SK-N-SH (cell line): ENCODE data around the gene SAXO2. TPM values are rescaled to one million over a fixed set of nuclear protein-coding genes. Genes with fewer than 3 reads are reported as not detected.
"Not testable (repeated sequence)": the region's sequence is repeated elsewhere in the genome, so short reads cannot be mapped to it uniquely, and the experiment has no call there.

ENCODE experiments used
- CTCF ChIA-PET: fragments of 300-600, 350-600 bp; formaldehyde crosslinking; extraction: SDS; loops from one replicate; lab custom pipeline; 2021; lab: Yijun Ruan, JAX
- POLR2A ChIA-PET: fragments of 350-600 bp; sonication (Branson Sonifier 250); formaldehyde crosslinking; extraction: SDS; loops from one replicate; lab custom pipeline; 2020; ENCODE audit warnings: antibody characterized with exemption, inconsistent platforms; lab: Yijun Ruan, JAX
- DNase-seq: peaks from one replicate; pipeline ENCODE4 v3.0.0; 2012
- H2AFZ ChIP-seq: fragments of 200-600 bp; sonication (generic); 2 replicates; pipeline ENCODE4 v1.8.1; 2016; ENCODE audit warnings: antibody characterized with exemption, mild to moderate bottlenecking, low read depth
- H3F3A ChIP-seq: fragments of 200-600 bp; sonication (generic); replicated peaks from 2 replicates; pipeline ENCODE3; 2016; ENCODE audit warnings: antibody characterized with exemption, mild to moderate bottlenecking; ENCODE audit not compliant: insufficient read depth
- H3K27ac ChIP-seq, 2 experiments: fragments of 200-500 bp in 1 of 2; fragments of 200-600 bp in 1 of 2; sonication (Bioruptor generic) in 1 of 2; sonication (generic), shearing (Covaris generic) in 1 of 2; 2 replicates each; pipeline versions ENCODE4 v1.5.1 to v1.6.1; 2014 to 2016; ENCODE audit warnings: low read depth in 2 of 2, inconsistent platforms in 1 of 2, low read length in 1 of 2, mild to moderate bottlenecking in 1 of 2, mixed read lengths in 1 of 2
- H3K27me3 ChIP-seq: fragments of 200-600 bp; sonication (generic), shearing (Covaris generic); 2 replicates; pipeline ENCODE4 v1.6.1; 2016; ENCODE audit warnings: mixed run types; ENCODE audit not compliant: insufficient read depth
- H3K36me3 ChIP-seq, 2 experiments: fragments of 200-500 bp in 1 of 2; fragments of 200-600 bp in 1 of 2; sonication (Bioruptor generic) in 1 of 2; sonication (generic) in 1 of 2; replicated peaks in 1 of 2; 2 replicates each; pipeline versions ENCODE3 to v1.5.1; 2014 to 2016; ENCODE audit warnings: low read length in 1 of 2, mild to moderate bottlenecking in 1 of 2; ENCODE audit not compliant: insufficient read depth in 2 of 2, control insufficient read depth in 1 of 2
- H3K4me1 ChIP-seq, 2 experiments: fragments of 200-500 bp in 1 of 2; fragments of 200-600 bp in 1 of 2; sonication (Bioruptor generic) in 1 of 2; sonication (generic), shearing (Covaris generic) in 1 of 2; 2 replicates each; pipeline versions ENCODE4 v1.5.1 to v1.6.1; 2014 to 2016; ENCODE audit warnings: low read depth in 1 of 2, low read length in 1 of 2, mixed run types in 1 of 2; ENCODE audit not compliant: insufficient read depth in 2 of 2, control insufficient read depth in 1 of 2
- H3K4me2 ChIP-seq: fragments of 200-600 bp; sonication (generic), shearing (Covaris generic); 2 replicates; pipeline ENCODE4 v1.6.1; 2017; ENCODE audit warnings: mixed run types
- H3K4me3 ChIP-seq, 2 experiments: fragments of 200-500 bp in 1 of 2; fragments of 200-600 bp in 1 of 2; sonication (Bioruptor generic) in 1 of 2; sonication (generic), shearing (Covaris generic) in 1 of 2; 2 replicates each; pipeline versions ENCODE4 v1.5.1 to v1.8.1; 2014 to 2016; ENCODE audit warnings: low read depth in 2 of 2, inconsistent platforms in 1 of 2, low read length in 1 of 2, mild to moderate bottlenecking in 1 of 2, mixed read lengths in 1 of 2, moderate library complexity in 1 of 2
- H3K79me2 ChIP-seq: fragments of 200-600 bp; sonication (generic); 2 replicates; pipeline ENCODE4 v1.8.1; 2017; ENCODE audit warnings: mild to moderate bottlenecking; ENCODE audit not compliant: insufficient read depth
- H3K9ac ChIP-seq: fragments of 200-600 bp; sonication (generic); 2 replicates; pipeline ENCODE4 v1.6.1; 2017; ENCODE audit warnings: mixed run types
- H3K9me2 ChIP-seq: fragments of 200-600 bp; sonication (generic); 2 replicates; pipeline ENCODE4 v1.6.1; 2017; ENCODE audit warnings: mixed run types
- H3K9me3 ChIP-seq: fragments of 200-600 bp; sonication (generic); 2 replicates; pipeline ENCODE4 v1.6.1; 2017; ENCODE audit warnings: mixed run types, mild to moderate bottlenecking, moderate library complexity
- H4K20me1 ChIP-seq: fragments of 200-600 bp; sonication (generic); 2 replicates; pipeline ENCODE4 v1.6.1; 2017; ENCODE audit warnings: mild to moderate bottlenecking, mixed run types; ENCODE audit not compliant: insufficient read depth
- CHD2 ChIP-seq: fragments of 150-350 bp; IDR thresholded peaks from 2 replicates; pipeline ENCODE4 v1.6.1; 2018; ENCODE audit warnings: low read length; ENCODE audit not compliant: partially characterized antibody
- CTCF ChIP-seq: fragments of 200-600 bp; sonication (generic); IDR thresholded peaks from 2 replicates; pipeline ENCODE4 v1.6.1; 2017; ENCODE audit warnings: antibody characterized with exemption, mild to moderate bottlenecking, moderate library complexity
- ELF1 ChIP-seq: IDR thresholded peaks from 2 replicates; pipeline ENCODE4 v1.4.0; 2012
- FOXJ3 ChIP-seq: sonication (generic); formaldehyde crosslinking; IDR thresholded peaks from 2 replicates; pipeline ENCODE4 v1.5.1; 2020; ENCODE audit warnings: mild to moderate bottlenecking, missing genetic modification reagents
- MAX ChIP-seq: IDR thresholded peaks from 2 replicates; pipeline ENCODE4 v1.4.0; 2012; ENCODE audit warnings: low read depth
- NFIC ChIP-seq: IDR thresholded peaks from 2 replicates; pipeline ENCODE4 v1.4.0; 2012; ENCODE audit warnings: borderline replicate concordance
- RAD21 ChIP-seq: IDR thresholded peaks from 2 replicates; pipeline ENCODE4 v1.6.1; 2012; ENCODE audit warnings: mild to moderate bottlenecking, low read length
- SMC3 ChIP-seq: IDR thresholded peaks from 2 replicates; pipeline ENCODE4 v1.6.1; 2012; ENCODE audit warnings: low read depth, low read length, improper control_type of control experiment
- TCF12 ChIP-seq: IDR thresholded peaks from 2 replicates; pipeline ENCODE4 v1.4.0; 2012
- USF1 ChIP-seq: IDR thresholded peaks from 2 replicates; pipeline ENCODE4 v1.4.0; 2012; ENCODE audit warnings: low read depth, borderline replicate concordance
- USF2 ChIP-seq: fragments of 150-350 bp; IDR thresholded peaks from 2 replicates; pipeline ENCODE4 v1.6.1; 2017; ENCODE audit warnings: antibody characterized with exemption, low read length, low read depth, borderline replicate concordance
- YY1 ChIP-seq: IDR thresholded peaks from 2 replicates; pipeline ENCODE4 v1.4.0; 2012; ENCODE audit warnings: low read depth, mild to moderate bottlenecking
- ZBTB33 ChIP-seq: IDR thresholded peaks from 2 replicates; pipeline ENCODE4 v1.4.0; 2012; ENCODE audit warnings: low read depth, borderline replicate concordance
- WGBS: methylation state at CpG from one replicate; pipeline ENCODE4 v1.1.6; 2017; ENCODE audit warnings: low lambda C conversion rate; 5-methylcytosine and 5-hydroxymethylcytosine counted together
- polyA plus RNA-seq, 3 experiments: library from polyadenylated mRNA; depleted of rRNA; stranded (reverse); fragments of >200 nt; gene quantifications; 2 replicates each; pipeline ENCODE4 v1.2.3, GENCODE V29; 2012

SAXO2 gene
- polyA plus RNA-seq, 1 of the 3 experiments (the other 2 are of a cell fraction) = 2.8 TPM

GRCh38 chr15:82248261-82248660 is 14.4 kb upstream of the SAXO2 start:
- CTCF ChIA-PET, H3K27me3 ChIP-seq, H3F3A ChIP-seq, DNase-seq, H4K20me1 ChIP-seq, H3K4me3 ChIP-seq, H3K9me2 ChIP-seq, H3K9me3 ChIP-seq, H3K4me2 ChIP-seq, H3K4me1 ChIP-seq, H3K79me2 ChIP-seq, H2AFZ ChIP-seq, H3K9ac ChIP-seq, POLR2A ChIA-PET: not testable (repeated sequence)
- 0 out of 4 replicates have a peak overlapping the region, but pooled peaks of 1 of the 2 experiments have one; percentile 13 for H3K27ac ChIP-seq
- H3K36me3 ChIP-seq = peaks cover 13 to 27% of the 10 kb centered on the region in 2 experiments
- 73% methylated on average over 3 of the region's 3 CpGs for WGBS

- Histone ChIP-seq H3K27ac (peak overlapping the region; percentile 62 to 73), H2AFZ (peak overlapping the region; percentile 84), H3K4me1 (peaks cover 8 to 10% of the 10 kb centered on the region in 2 experiments; a peak in 3 of 4 replicates), H3K4me3 (peak overlapping the region; percentile 75 to 90), H3K36me3 (peaks cover 24 to 29% of the 10 kb centered on the region in 2 experiments), H3K9ac (peak overlapping the region; percentile 80), H3K79me2 (peaks cover 41% of the 10 kb centered on the region), H3F3A (peaks cover 14% of the 10 kb centered on the region), H3K4me2 (peak overlapping the region; percentile 83)
- H4K20me1 ChIP-seq, H3K27me3 ChIP-seq, H3K9me3 ChIP-seq, H3K9me2 ChIP-seq: not testable (repeated sequence)
- DNase-seq = peak; percentile 22
- ChIA-PET POLR2A (interaction anchor here (1.0 kb wide), 1 partner anchor 216 kb away, joined by 3 read pairs; the partner anchor contains the start of gene MEX3B), CTCF (interaction anchor here (1.2 kb wide), 1 partner anchor 19 kb away, joined by 3 read pairs; no protein-coding TSS in a partner anchor)
- WGBS = under 1% methylated on average over 19 of the region's 19 CpGs
- TF ChIP-seq MAX = peak; percentile 15; the same call in 1 of the 2 replicates
- TF ChIP-seq ZBTB33 = peak; percentile 57; the same call in 1 of the 2 replicates
- TF ChIP-seq USF1 = peak; percentile 66
- peak; percentile 49 for TF ChIP-seq CHD2
These were observed 824 bp upstream of the SAXO2 start for GRCh38 chr15:82261566-82262421.

GRCh38 chr15:82263350-82263749 is 732 bp downstream of the SAXO2 start:
- Histone ChIP-seq H4K20me1 (no peaks in the 10 kb centered on the region), H3K9ac (peak overlapping the region; percentile 80), H3K27me3 (no peaks in the 10 kb centered on the region), H3F3A (peaks cover 16% of the 10 kb centered on the region), H3K9me3 (no peaks in the 10 kb centered on the region), H3K4me2 (peak overlapping the region; percentile 83), H3K9me2 (no peaks in the 10 kb centered on the region), H3K36me3 (peaks cover 13 to 21% of the 10 kb centered on the region in 2 experiments), H3K4me3 (peak overlapping the region; percentile 75 to 90), H3K79me2 (peaks cover 31% of the 10 kb centered on the region), H3K27ac (no peak overlapping the region; a peak in 1 of 4 replicates), H3K4me1 (peaks cover 8 to 10% of the 10 kb centered on the region in 2 experiments; a peak in 3 of 4 replicates), H2AFZ (peak overlapping the region; percentile 84)
- POLR2A ChIA-PET = no interaction called here
- WGBS = 17% methylated on average over 3 of the region's 3 CpGs
- peak; percentile 2 for DNase-seq
- CTCF ChIA-PET = no interaction called here
- TF ChIP-seq YY1 = no peak
- TF ChIP-seq RAD21 = no peak
- no peak for TF ChIP-seq TCF12
- TF ChIP-seq FOXJ3 = no peak
- no peak for TF ChIP-seq NFIC
- no peak for TF ChIP-seq USF1
- no peak for TF ChIP-seq USF2
- no peak for TF ChIP-seq CTCF
- no peak for TF ChIP-seq ELF1
- no peak for TF ChIP-seq SMC3
